Glutamatergic neuron (in vitro differentiated cells): ENCODE data around the gene CEBPA. TPM values are rescaled to one million over a fixed set of nuclear protein-coding genes. Genes with fewer than 3 reads are reported as not detected.

Experiments used
- DNase-seq: peaks from one replicate; pipeline ENCODE4 v3.0.0; 2022
- H3K27ac Mint-ChIP-seq: one replicate; pipeline ENCODE4 v1.8.0; 2020; ENCODE audit warnings: mild to moderate bottlenecking, mixed read lengths, inconsistent platforms; ENCODE audit not compliant: unreplicated experiment
- H3K27me3 Mint-ChIP-seq: one replicate; pipeline ENCODE4 v1.8.0; 2020; ENCODE audit warnings: mild to moderate bottlenecking, moderate library complexity, mixed read lengths, inconsistent platforms; ENCODE audit not compliant: unreplicated experiment
- H3K36me3 Mint-ChIP-seq: one replicate; pipeline ENCODE4 v1.8.0; 2020; ENCODE audit warnings: mild to moderate bottlenecking, mixed read lengths, inconsistent platforms; ENCODE audit not compliant: unreplicated experiment
- H3K4me1 Mint-ChIP-seq: one replicate; pipeline ENCODE4 v1.8.0; 2020; ENCODE audit warnings: mild to moderate bottlenecking, low read depth, mixed read lengths, inconsistent platforms; ENCODE audit not compliant: unreplicated experiment
- H3K4me3 Mint-ChIP-seq: one replicate; pipeline ENCODE4 v1.8.0; 2020; ENCODE audit warnings: mild to moderate bottlenecking, mixed read lengths, inconsistent platforms; ENCODE audit not compliant: unreplicated experiment
- H3K9me3 Mint-ChIP-seq: one replicate; pipeline ENCODE4 v1.8.0; 2020; ENCODE audit warnings: mild to moderate bottlenecking, moderate library complexity, mixed read lengths, inconsistent platforms; ENCODE audit not compliant: unreplicated experiment
- CTCF ChIP-seq: fragments of 200-600 bp; sonication (generic); IDR thresholded peaks from one replicate; pipeline ENCODE4 v1.5.0; 2021; ENCODE audit not compliant: partially characterized antibody, unreplicated experiment
- total RNA-seq: library from RNA; stranded (reverse); fragmentation: NEBNext Ultra II Directional; extraction: Animal tissue kit (Norgen Biotek cat#: 25700); gene quantifications from one replicate; pipeline ENCODE4 v1.2.1, GENCODE V29; 2021; ENCODE audit not compliant: unreplicated experiment

CEBPA gene
- total RNA-seq, 1 donor from 2014 or later: 0.66 TPM

GRCh38 chr19:33277434-33277833, 24.9 kb downstream of the CEBPA start:
- no peak overlapping the region for H3K27ac Mint-ChIP-seq
- peaks cover 15% of the 10 kb centered on the region for H3K4me1 Mint-ChIP-seq
- no peak for TF ChIP-seq CTCF

DNA sequence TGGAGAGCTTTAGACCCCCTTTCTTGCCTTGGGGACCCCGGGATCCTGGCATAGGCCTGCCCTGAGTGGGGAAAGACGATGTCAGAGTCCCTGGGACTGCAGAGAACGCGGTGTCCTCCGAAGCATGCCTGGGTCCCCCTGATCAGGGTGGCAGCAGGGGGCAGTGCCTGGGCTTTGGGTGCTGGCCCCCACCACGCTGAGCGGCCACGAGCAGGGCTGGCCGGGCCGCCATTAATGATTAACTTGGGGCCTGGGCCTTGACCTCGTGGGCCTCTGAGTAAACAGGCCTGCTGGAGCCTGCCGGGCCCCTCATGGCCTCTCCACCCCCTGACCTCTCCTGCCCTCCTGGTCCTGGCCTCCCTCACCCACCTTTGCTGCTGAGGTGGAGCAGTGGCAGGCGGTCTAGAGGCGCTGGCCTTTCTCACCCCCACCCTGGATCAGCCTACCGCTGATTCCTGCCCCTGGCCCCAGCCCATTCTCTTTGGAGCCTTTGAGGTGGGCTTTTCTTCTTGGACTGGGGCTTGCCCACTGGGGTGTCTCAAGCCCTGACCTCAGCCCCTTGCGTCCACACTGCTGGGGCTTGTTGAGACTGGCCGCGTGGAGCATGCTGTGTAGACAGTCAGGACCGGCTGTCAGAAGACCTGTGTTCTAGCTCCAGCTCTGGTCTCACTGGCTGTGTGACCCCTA, 26.3 kb downstream of the CEBPA start:
- no peak overlapping the region for H3K27ac Mint-ChIP-seq
- no peaks in the 10 kb centered on the region for H3K36me3 Mint-ChIP-seq
- no peak for DNase-seq
- H3K27me3 Mint-ChIP-seq: peaks cover 11% of the 10 kb centered on the region
- no peak for TF ChIP-seq CTCF
- no peak overlapping the region for H3K4me3 Mint-ChIP-seq
- H3K4me1 Mint-ChIP-seq: peaks cover 15% of the 10 kb centered on the region
- H3K9me3 Mint-ChIP-seq: peaks cover 7% of the 10 kb centered on the region

More at GRCh38 chr19:33277434-33277833, 24.9 kb downstream of the CEBPA start:
- H3K27me3 Mint-ChIP-seq: peaks cover 13% of the 10 kb centered on the region
- H3K4me3 Mint-ChIP-seq: no peak overlapping the region
- H3K36me3 Mint-ChIP-seq: no peaks in the 10 kb centered on the region
- H3K9me3 Mint-ChIP-seq: peaks cover 7% of the 10 kb centered on the region
- DNase-seq: no peak

DNA sequence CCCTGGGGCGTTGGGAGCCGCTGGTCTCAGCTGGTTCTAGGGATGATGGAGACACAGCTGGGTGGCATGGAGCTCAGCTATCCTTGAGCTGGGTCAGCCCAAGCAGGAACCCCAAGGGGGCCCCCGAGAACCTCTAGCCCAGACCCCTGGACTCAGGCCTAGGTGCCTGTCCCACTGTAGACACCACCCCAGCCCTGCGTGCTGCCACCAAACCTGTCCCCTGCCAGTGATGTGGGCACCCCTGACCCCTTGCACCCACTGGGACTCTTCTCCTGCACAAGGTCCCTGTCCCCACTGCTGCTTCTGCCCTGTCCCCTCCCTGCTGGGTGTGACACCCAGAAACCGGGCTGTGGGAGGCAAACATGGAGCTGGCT, 26.8 kb downstream of the CEBPA start:
- peaks cover 15% of the 10 kb centered on the region for H3K4me1 Mint-ChIP-seq
- peaks cover 7% of the 10 kb centered on the region for H3K9me3 Mint-ChIP-seq
- H3K36me3 Mint-ChIP-seq: no peaks in the 10 kb centered on the region
- H3K27me3 Mint-ChIP-seq: peaks cover 11% of the 10 kb centered on the region
- H3K4me3 Mint-ChIP-seq: no peak overlapping the region
- H3K27ac Mint-ChIP-seq: no peak overlapping the region
- no peak for TF ChIP-seq CTCF
- no peak for DNase-seq

DNA sequence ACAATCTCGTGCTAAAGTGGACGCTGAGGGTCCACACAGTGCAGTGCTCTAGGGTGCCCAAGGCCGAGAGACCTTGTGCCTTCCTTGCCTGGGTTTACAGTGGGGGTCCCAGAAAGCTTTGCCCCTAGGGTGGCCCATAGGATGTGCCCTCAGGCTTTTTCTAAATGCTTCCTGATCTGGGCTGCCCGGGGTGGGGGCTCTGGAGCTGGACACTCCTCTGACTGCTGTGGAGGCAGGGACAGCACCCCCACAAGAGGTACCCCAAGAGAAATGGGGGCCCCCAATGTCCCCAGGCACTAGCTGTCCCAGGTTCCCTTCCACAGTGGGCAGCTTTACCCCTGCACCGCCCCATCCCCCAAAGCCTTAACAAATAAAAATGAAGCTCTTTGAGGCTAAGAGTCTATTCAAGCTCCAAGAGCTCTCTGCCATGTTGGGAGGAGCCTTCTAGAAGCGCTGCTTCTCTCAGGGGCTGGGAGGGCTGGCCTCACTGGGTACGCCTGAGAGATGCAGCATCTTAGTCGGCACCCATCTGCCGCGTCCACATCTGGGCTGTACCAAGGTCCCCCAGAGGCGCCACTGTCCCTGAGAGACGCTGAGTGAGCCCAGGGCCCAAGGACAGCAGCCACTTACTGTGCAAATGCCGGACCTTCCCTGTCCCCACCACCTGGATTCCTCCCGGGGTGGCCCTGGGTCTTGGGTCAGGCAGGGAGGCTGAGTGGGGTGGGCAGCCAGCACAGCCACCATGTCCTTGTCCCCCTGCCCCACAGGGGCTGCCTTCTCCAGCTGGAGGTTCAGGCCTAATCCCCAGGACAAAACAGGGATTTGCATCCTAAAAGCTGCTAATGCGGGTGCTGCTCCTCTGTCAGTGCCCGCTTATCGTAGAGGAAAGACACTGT, 27.4 kb downstream of the CEBPA start:
- no peak for TF ChIP-seq CTCF
- H3K27me3 Mint-ChIP-seq: peaks cover 11% of the 10 kb centered on the region
- peaks cover 12% of the 10 kb centered on the region for H3K4me1 Mint-ChIP-seq
- H3K36me3 Mint-ChIP-seq: no peaks in the 10 kb centered on the region
- DNase-seq: no peak
- no peak overlapping the region for H3K27ac Mint-ChIP-seq
- peaks cover 7% of the 10 kb centered on the region for H3K9me3 Mint-ChIP-seq
- H3K4me3 Mint-ChIP-seq: no peak overlapping the region
